ENCODE results near the gene DOCK7. TPM values are rescaled to one million over a fixed set of nuclear protein-coding genes. Genes with fewer than 3 reads are reported as not detected.
A peak's percentile ranks its signal among the peaks of the same experiment; 100 is the strongest.

DOCK7 gene
- total RNA-seq, 2 experiments from 2014 or later = 7.7 to 10.0 TPM

- Mint-ChIP-seq H3K4me3 (no peak overlapping the region), H3K4me1 (ENCODE audit: low read depth) (peaks cover 18% of the 10 kb centered on the region), H3K27ac (no peak overlapping the region), H3K9me3 (no peaks in the 10 kb centered on the region), H3K27me3 (ENCODE audit: low read depth) (no peaks in the 10 kb centered on the region), H3K36me3 (ENCODE audit: low read depth) (peaks cover 54% of the 10 kb centered on the region)
- intact Hi-C loops (cut with micrococcal nuclease) = no loop called here
- no peak for DNase-seq
- CTCF ChIA-PET = interaction anchor here (0.7 kb wide), 1 partner anchor 298 kb away, joined by 4 read pairs; no protein-coding TSS in a partner anchor
These were observed 239.8 kb downstream of the DOCK7 start for GRCh38 chr1:62448221-62448933.

DNA sequence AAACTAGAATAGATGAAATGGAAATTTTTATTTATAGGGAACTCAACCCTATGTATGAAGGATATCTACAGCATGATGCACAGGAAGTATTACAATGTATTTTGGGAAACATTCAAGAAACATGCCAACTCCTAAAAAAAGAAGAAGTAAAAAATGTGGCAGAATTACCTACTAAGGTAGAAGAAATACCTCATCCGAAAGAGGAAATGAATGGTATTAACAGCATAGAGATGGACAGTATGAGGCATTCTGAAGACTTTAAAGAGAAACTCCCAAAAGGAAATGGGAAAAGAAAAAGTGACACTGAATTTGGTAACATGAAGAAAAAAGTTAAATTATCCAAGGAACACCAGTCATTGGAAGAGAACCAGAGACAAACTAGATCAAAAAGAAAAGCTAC is 243.5 kb downstream of the DOCK7 start:
- DNase-seq = no peak
- Mint-ChIP-seq H3K4me3 (no peak overlapping the region), H3K27ac (no peak overlapping the region), H3K27me3 (ENCODE audit: low read depth) (no peaks in the 10 kb centered on the region), H3K4me1 (ENCODE audit: low read depth) (peaks cover 35% of the 10 kb centered on the region), H3K36me3 (ENCODE audit: low read depth) (peaks cover 54% of the 10 kb centered on the region), H3K9me3 (no peaks in the 10 kb centered on the region)
- CTCF ChIA-PET = no interaction called here
- intact Hi-C loops (cut with micrococcal nuclease) = no loop called here

GRCh38 chr1:62439652-62440371 is 248.4 kb downstream of the DOCK7 start:
- Mint-ChIP-seq H3K4me3 (peak overlapping the region; percentile 52), H3K27ac (no peak overlapping the region), H3K9me3 (no peaks in the 10 kb centered on the region), H3K27me3 (ENCODE audit: low read depth) (no peaks in the 10 kb centered on the region), H3K36me3 (ENCODE audit: low read depth) (peaks cover 43% of the 10 kb centered on the region), H3K4me1 (ENCODE audit: low read depth) (peaks cover 35% of the 10 kb centered on the region)
- intact Hi-C loops (cut with micrococcal nuclease) = loop anchor here (5.0 kb wide), 1 partner anchor 882 kb away; the partner anchor contains the start of gene FOXD3
- CTCF ChIA-PET = interaction anchor here (0.7 to 1.4 kb wide), 2 partner anchors 19 to 264 kb away, joined by 3 read pairs; no protein-coding TSS in a partner anchor
- peak; percentile 19 for DNase-seq

DNA sequence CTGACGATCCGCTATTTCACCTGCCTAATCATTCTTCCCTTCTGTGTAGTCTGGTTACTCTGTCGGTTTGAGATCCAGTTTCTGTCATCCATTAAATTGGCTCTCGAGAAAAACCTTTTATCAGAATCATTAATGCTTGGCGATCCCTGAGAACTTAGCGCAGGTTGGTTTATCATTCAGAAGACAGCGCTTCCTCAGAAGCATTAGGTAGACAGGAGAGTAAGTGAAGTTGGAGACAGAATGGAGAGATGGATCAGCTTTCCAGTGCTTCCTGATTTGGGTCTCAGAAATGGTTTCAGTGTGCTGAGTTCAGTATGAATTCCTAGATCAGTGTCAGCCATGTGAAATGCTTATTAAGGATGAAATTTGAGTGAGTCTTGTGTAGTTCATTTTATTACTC is 250.0 kb downstream of the DOCK7 start:
- intact Hi-C loops (cut with micrococcal nuclease) = loop anchor here (1.0 to 5.0 kb wide), 2 partner anchors 8 to 884 kb away; partner anchors contain the start of gene FOXD3
- Mint-ChIP-seq H3K36me3 (ENCODE audit: low read depth) (peaks cover 39% of the 10 kb centered on the region), H3K9me3 (no peaks in the 10 kb centered on the region)

GRCh38 chr1:62437273-62437940 is 250.8 kb downstream of the DOCK7 start:
- intact Hi-C loops (cut with micrococcal nuclease) = loop anchor here (1.0 to 5.0 kb wide), 5 partner anchors 695 to 1359 kb away; partner anchors contain the start of genes ALG6, EFCAB7, FOXD3 and ITGB3BP
- CTCF ChIA-PET = no interaction called here
- peak; percentile 46 for DNase-seq
- Mint-ChIP-seq H3K27me3 (ENCODE audit: low read depth) (no peaks in the 10 kb centered on the region), H3K36me3 (ENCODE audit: low read depth) (peaks cover 39% of the 10 kb centered on the region), H3K27ac (peak overlapping the region; percentile 99), H3K9me3 (no peaks in the 10 kb centered on the region), H3K4me1 (ENCODE audit: low read depth) (peaks cover 32% of the 10 kb centered on the region), H3K4me3 (peak overlapping the region; percentile 82)

More for the DNA sequence above, 250.0 kb downstream of the DOCK7 start:
- DNase-seq = no peak
- CTCF ChIA-PET = no interaction called here
- Mint-ChIP-seq H3K27me3 (ENCODE audit: low read depth) (no peaks in the 10 kb centered on the region), H3K4me3 (peak overlapping the region; percentile 82), H3K27ac (peak overlapping the region; percentile 80), H3K4me1 (ENCODE audit: low read depth) (peaks cover 32% of the 10 kb centered on the region)

- H3K9me3 Mint-ChIP-seq = no peaks in the 10 kb centered on the region
- peak within 1 kb of the TSS; percentile 82 for H3K4me3 Mint-ChIP-seq
- intact Hi-C loops (cut with micrococcal nuclease) = loop anchor here (1.0 to 5.0 kb wide), 8 partner anchors 252 to 1358 kb away; partner anchors contain the start of genes ALG6, DOCK7, EFCAB7 and FOXD3
- CTCF ChIA-PET = interaction anchor here (1.3 kb wide), 1 partner anchor 261 kb away, joined by 4 read pairs; no protein-coding TSS in a partner anchor
- H3K4me1 Mint-ChIP-seq (ENCODE audit: low read depth) = peaks cover 30% of the 10 kb centered on the region
- DNase-seq = peak; percentile 99
- peaks cover 33% of the 10 kb centered on the region for H3K36me3 Mint-ChIP-seq (ENCODE audit: low read depth)
- peak within 1 kb of the TSS; percentile 99 for H3K27ac Mint-ChIP-seq
- H3K27me3 Mint-ChIP-seq (ENCODE audit: low read depth) = no peaks in the 10 kb centered on the region
These were observed 251.5 kb downstream of the DOCK7 start, which contains the start of gene USP1 for GRCh38 chr1:62436466-62437272. Gene USP1, plus strand, starts transcription at chr1:62437049. Its CDS starts 2,819 bp downstream, at chr1:62439868.

DNA sequence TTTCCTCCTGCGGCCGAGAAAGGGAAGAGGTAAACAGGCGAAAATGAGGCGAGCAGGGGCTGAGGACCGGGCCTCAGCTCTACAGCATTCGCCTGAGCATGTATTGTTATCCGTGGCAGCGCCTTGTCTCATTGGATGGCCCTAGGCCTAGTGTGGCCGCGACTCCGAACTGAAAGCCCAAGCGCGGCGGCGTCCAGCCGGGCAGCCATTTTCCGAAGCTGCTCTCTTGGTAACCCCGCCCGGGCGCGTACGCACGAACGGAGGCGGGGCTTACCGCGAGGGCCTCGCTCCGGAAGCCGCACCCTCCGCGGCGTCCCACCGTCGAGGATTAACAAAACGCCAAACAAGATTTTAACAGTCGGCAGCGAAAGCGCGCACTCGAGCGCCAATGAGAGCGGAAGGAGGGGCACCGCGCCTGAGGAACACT is 252.1 kb downstream of the DOCK7 start:
- intact Hi-C loops (cut with micrococcal nuclease) = loop anchor here (1.0 to 5.0 kb wide), 7 partner anchors 252 to 1357 kb away; partner anchors contain the start of genes ALG6, DOCK7, EFCAB7 and FOXD3
- H3K9me3 Mint-ChIP-seq = no peaks in the 10 kb centered on the region
- H3K4me3 Mint-ChIP-seq = peak overlapping the region; percentile 82
- no peak for DNase-seq
- peak overlapping the region; percentile 99 for H3K27ac Mint-ChIP-seq
- H3K4me1 Mint-ChIP-seq (ENCODE audit: low read depth) = peaks cover 25% of the 10 kb centered on the region
- H3K36me3 Mint-ChIP-seq (ENCODE audit: low read depth) = peaks cover 27% of the 10 kb centered on the region
- H3K27me3 Mint-ChIP-seq (ENCODE audit: low read depth) = no peaks in the 10 kb centered on the region
- CTCF ChIA-PET = interaction anchor here (1.0 to 1.3 kb wide), 2 partner anchors 260 to 310 kb away, joined by 3 to 4 read pairs; no protein-coding TSS in a partner anchor

DNA sequence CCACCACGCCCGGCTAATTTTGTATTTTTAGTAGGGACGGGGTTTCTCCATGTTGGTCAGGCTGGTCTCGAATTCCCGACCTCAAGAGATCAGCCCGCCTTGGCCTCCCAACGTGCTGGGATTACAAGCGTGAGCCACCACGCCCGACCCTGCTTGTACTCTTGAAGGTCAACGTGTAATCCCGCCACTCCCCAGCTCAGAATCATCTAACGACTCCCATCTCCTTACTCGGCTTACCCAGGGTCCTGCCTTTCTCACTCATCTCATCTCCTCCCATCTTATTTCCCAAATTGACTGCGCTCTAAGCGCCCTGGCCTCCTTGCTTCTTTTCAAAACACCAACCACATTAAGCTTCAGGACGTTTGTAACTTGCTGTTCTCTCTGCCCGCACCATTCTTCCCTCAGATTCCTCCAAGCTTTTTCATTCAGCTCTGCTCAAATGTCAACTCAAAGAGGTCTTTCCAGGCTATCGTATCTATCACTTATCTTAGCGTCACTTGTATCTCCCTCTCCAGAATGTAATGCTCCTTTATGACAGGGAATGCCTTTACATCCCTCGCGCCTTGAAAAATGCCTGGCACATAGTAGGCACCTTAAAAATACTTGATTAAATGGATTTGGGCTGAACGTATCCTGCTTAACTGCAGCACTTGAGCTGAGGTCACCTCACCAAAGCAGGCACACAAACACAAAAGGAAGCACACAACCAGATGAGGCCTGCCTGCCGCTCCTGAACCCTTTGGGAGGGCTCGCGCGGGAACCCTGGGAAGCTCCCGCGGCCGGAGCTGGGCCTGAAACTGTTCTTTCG is 252.8 kb downstream of the DOCK7 start:
- Mint-ChIP-seq H3K9me3 (no peaks in the 10 kb centered on the region), H3K4me3 (peak overlapping the region; percentile 82), H3K4me1 (ENCODE audit: low read depth) (peaks cover 20% of the 10 kb centered on the region), H3K27ac (peak overlapping the region; percentile 99), H3K36me3 (ENCODE audit: low read depth) (peaks cover 22% of the 10 kb centered on the region), H3K27me3 (ENCODE audit: low read depth) (no peaks in the 10 kb centered on the region)
- no peak for DNase-seq
- CTCF ChIA-PET = interaction anchor here (0.9 to 1.3 kb wide), 4 partner anchors 10 to 311 kb away, joined by 3 to 4 read pairs (median 3); no protein-coding TSS in a partner anchor
- intact Hi-C loops (cut with micrococcal nuclease) = loop anchor here (1.0 to 5.0 kb wide), 7 partner anchors 253 to 1357 kb away; partner anchors contain the start of genes ALG6, DOCK7, EFCAB7 and FOXD3

GRCh38 chr1:62434618-62435001 is 253.6 kb downstream of the DOCK7 start:
- no peak for DNase-seq

GRCh38 chr1:62433861-62434617 is 254.1 kb downstream of the DOCK7 start:
- no peak for DNase-seq
- H3K27me3 Mint-ChIP-seq (ENCODE audit: low read depth) = no peaks in the 10 kb centered on the region
- intact Hi-C loops (cut with micrococcal nuclease) = no loop called here
- H3K27ac Mint-ChIP-seq = no peak overlapping the region
- H3K4me3 Mint-ChIP-seq = peak overlapping the region; percentile 7
- no peaks in the 10 kb centered on the region for H3K9me3 Mint-ChIP-seq
- H3K4me1 Mint-ChIP-seq (ENCODE audit: low read depth) = peaks cover 10% of the 10 kb centered on the region
- CTCF ChIA-PET = interaction anchor here (1.3 kb wide), 1 partner anchor 9 kb away, joined by 3 read pairs; no protein-coding TSS in a partner anchor
- peaks cover 18% of the 10 kb centered on the region for H3K36me3 Mint-ChIP-seq (ENCODE audit: low read depth)

More at GRCh38 chr1:62434618-62435001, 253.6 kb downstream of the DOCK7 start:
- Mint-ChIP-seq H3K27me3 (ENCODE audit: low read depth) (no peaks in the 10 kb centered on the region), H3K9me3 (no peaks in the 10 kb centered on the region), H3K36me3 (ENCODE audit: low read depth) (peaks cover 18% of the 10 kb centered on the region), H3K4me1 (ENCODE audit: low read depth) (peaks cover 14% of the 10 kb centered on the region), H3K4me3 (peak overlapping the region; percentile 20), H3K27ac (peak overlapping the region; percentile 99)
- CTCF ChIA-PET = interaction anchor here (0.9 to 1.3 kb wide), 2 partner anchors 9 to 45 kb away, joined by 3 read pairs; no protein-coding TSS in a partner anchor
- intact Hi-C loops (cut with micrococcal nuclease) = loop anchor here (5.0 kb wide), 1 partner anchor 888 kb away; the partner anchor contains the start of gene FOXD3
